Central memory CD4-positive, alpha-beta T cell (primary cell): Measurements from ENCODE around the gene LIPC.
"Not testable (repeated sequence)": the region's sequence is repeated elsewhere in the genome, so short reads cannot be mapped to it uniquely, and the experiment has no call there.

ENCODE experiments used
- DNase-seq: peaks from one replicate; pipeline ENCODE4 v3.0.0; 2022

The LIPC gene

DNA sequence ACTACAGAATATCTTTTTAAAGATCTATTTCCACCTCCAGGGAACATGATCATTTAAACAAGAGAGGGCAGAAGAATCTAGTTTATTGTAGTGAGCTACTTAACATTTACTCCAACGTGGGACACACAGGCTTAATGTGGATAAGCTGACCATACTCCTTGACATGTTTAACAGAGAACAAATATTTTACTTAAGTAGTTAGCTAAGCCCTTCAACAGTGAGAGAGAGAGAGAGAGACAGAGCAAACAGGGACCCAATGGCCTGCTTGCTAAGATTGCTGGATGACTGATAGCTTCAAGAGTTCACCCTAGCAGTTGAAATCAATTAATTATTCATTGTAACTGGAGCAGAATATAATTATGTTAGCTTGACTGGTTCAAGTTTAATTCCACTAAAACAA lies 159.1 kb downstream of the LIPC start:
- DNase-seq: no peak

GRCh38 chr15:58593870-58594269 lies 162.1 kb downstream of the LIPC start:
- DNase-seq: no peak

DNA sequence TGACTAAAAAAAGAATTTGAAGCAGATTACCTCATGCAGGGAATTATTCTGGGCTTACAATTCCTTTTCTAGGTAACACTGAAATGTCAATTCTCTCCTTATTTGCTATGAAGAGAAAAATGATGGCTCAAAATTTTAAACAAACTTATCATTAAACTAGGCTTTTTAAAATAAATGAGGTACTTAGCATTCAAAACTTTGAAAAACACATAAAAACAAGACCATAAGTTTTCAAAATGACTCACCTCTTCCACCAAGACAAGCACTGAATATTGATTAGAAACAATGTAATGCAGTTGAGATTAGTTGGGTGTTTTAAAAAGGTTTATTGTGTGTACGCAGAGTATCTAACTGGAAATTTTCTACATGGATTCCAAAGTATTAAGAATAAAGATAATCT lies 163.1 kb downstream of the LIPC start:
- DNase-seq: no peak

DNA sequence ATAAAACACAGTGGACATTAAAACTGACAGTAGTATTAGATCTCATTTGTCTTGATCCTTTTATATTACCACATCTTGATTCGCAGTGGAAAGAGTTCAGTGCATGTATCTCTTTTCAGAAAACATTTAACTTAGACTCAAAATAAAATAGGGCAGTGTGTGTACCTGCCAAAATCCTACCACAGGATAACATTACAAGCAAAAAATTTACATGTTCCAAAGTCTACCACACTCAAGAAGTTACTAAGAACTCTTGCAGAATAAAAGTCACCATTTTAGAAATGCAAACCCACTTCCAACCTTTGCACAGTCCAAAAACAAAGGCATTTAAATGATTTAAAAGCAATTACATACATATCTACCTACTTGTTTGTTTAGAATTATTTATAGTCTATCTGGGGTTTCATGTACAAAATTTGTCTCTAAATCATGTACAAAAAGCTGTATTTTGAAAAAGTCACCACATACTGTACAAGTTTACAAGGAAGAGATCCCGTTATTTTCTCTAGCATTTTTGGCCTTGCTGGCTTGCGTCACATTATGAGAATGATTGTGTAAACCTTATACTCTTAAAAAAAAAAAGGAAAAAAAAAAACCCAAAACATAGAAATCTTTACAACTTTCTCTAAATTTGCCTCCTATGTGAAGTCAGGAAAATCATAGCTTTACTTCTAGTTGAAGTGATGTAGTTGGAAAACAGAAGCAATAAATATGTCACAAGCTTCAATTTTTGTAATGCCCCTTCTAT lies 163.9 kb downstream of the LIPC start:
- no peak for DNase-seq

DNA sequence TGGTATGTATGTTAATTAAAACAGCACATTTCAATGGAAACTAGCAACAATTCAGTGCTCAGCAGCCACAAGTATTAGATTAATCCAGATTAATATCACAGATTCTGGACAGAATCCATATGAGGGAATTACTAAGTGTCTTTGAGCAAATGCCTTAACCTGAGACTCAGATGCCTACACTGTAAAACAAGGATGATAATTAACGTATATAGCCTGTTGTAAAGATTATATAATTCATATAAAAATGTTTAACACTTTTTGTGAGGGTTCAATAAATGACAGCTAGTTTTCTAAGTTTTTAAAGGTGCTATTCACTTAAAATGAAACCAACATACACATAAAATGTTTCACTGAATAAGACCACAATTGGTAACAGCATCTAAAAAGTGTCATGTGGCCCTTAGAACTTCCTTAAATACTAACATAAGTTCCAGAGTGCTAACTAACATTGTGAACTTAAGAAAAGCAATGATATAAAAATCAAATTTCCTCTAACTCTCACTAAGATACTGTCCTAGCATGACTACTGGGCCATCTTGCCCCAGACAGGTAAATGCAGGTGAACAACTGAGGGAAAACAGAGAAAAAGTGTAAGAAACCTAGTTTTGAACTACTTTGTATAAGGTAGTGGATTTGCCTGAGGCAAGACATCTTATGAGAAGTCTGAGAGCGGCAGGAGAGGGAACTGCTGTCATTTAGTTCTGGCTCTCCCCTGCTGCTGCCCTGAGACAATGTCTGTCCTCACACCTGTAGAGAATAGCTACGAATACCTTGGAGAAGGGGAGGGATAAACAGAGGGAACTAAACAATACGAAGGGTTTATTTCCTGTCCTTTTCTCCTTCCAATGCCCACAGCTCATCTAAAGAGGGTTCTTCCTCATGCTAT lies 166.4 kb downstream of the LIPC start:
- no peak for DNase-seq

DNA sequence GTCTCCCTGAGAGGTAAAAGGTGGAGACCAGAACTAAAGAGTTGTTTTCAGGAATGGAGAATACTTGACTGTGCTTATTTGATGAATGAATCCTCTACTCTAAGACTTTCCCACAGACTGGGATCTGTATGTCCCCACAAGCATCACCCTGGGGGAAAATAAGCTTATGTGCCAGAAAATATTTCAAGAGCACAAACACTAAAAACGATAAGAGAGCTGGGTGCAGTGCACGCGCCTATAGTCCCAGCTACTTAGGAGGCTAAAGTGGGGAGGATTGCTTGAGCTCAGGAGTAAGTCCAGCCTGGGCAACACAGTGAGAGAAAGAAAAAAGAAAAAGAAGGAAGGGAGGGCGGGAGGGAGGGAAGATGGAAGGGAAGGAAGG lies 167.0 kb downstream of the LIPC start:
- DNase-seq: no peak

GRCh38 chr15:58602823-58603222 lies 171.0 kb downstream of the LIPC start:
- DNase-seq: no peak

- not testable (repeated sequence) for DNase-seq
Measured at GRCh38 chr15:58603927-58604326, 172.1 kb downstream of the LIPC start.

DNA sequence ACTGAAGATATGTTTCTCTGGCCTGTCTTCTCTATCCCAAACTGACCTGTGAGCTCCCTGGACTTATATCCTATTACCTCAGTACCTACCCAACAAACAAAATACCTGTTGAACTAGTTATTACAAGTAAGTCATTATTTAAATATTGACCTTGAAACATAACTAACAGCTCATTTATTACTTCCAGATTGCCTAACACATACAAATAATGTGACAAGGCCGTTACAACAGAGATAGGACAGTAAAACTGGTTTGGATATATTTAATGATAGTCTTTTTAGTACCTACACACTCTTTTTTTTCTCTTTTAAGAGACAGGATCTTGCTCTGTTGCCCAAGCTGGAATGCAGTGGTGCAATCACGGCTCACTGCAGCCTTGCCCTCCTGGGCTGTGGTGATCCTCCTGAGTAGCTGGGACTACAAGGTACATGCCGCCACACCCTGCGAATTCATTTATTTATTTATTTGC lies 172.7 kb downstream of the LIPC start:
- DNase-seq: no peak

GRCh38 chr15:58605931-58606530 lies 174.2 kb downstream of the LIPC start:
- no peak for DNase-seq

DNA sequence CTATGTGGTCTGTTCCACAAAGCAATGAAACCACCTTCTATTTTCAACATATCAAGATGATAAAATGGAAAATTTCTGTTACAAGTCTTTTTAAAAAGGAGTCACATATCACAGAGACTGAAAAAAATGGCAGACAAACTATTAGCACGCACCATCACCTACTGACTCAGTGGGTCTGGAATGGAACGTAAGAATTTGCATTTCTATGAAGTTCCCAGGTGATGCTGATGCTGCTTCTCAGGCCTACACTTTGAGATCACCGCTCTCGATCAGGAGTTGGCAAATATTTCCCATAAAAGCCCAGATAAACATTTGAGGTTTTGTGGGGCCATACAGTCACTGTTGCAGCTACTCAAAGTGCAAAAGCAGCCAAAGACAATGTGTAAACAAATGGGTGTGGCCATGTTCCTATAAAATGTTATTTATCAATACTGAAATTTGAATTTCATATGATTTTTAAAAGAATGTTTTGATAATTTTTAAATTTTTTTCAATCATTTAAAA lies 174.8 kb downstream of the LIPC start:
- no peak for DNase-seq

DNA sequence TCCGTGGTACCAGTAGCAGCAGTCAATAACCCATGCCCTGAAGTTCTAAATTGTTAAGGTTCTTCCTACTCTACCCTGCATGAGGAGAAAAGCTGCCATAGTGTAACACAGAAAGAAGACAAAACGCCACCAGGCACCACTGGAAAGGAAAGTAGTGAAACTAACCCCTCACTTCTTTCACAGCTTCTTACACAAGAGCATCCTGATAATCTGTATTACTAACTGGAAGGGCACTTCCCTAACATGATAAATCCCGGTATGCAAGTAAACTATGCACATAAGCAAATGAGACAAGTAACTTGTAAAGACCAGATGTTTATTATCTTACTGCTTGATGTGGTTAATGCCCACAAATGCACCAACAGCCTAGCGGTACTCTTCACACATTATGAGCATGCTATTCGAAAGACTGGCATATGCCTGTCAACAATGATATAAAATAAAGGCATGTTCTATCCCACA lies 176.4 kb downstream of the LIPC start:
- peak; percentile 25 for DNase-seq

- DNase-seq: no peak
Measured at GRCh38 chr15:58608711-58609110, 176.9 kb downstream of the LIPC start.

GRCh38 chr15:58611731-58612676 lies 180.2 kb downstream of the LIPC start:
- DNase-seq: no peak

GRCh38 chr15:58616171-58616570 lies 184.4 kb downstream of the LIPC start:
- no peak for DNase-seq
